Naive thymus-derived CD4-positive, alpha-beta T cell (primary cell): ENCODE results near the gene KIF3C. TPM values are rescaled to one million over a fixed set of nuclear protein-coding genes. Genes with fewer than 3 reads are reported as not detected.

Experiments used
- ATAC-seq: fragments of 150-1000 bp; cut with Tn5 transposase; 2 replicates; pipeline ENCODE4 v1.10.0; 2021; ENCODE audit warnings: mild to moderate bottlenecking, moderate library complexity
- CTCF ChIA-PET: fragments of 350-600 bp; sonication (Branson Sonifier 250); formaldehyde crosslinking; loops from one replicate; lab custom pipeline; 2021; ENCODE audit warnings: antibody characterized with exemption; lab: Charles Lee
- POLR2A ChIA-PET: fragments of 350-600 bp; sonication (Branson Sonifier 250); formaldehyde crosslinking; loops from one replicate; lab custom pipeline; 2021; ENCODE audit warnings: antibody characterized with exemption, inconsistent platforms; lab: Charles Lee
- DNase-seq, 9 donors: peaks; one replicate each; pipeline versions ENCODE4 v3.0.0 to v3.0.0-alpha.2; 2020 to 2022; ENCODE audit warnings: mixed read lengths in 1 of 9
- H3K27ac ChIP-seq: one replicate; pipeline ENCODE4 v1.7.0; 2013; ENCODE audit warnings: mild to moderate bottlenecking, low read depth, low read length, moderate library complexity
- H3K27me3 ChIP-seq, 2 donors: one replicate each; pipeline ENCODE4 v1.7.0; 2013; ENCODE audit warnings: low read length in 2 of 2, mild to moderate bottlenecking in 2 of 2, moderate library complexity in 2 of 2; ENCODE audit not compliant: control insufficient read depth in 2 of 2, insufficient read depth in 2 of 2
- H3K36me3 ChIP-seq, 3 experiments: 1 replicate in 2 of 3; 2 replicates in 1 of 3; pipeline ENCODE4 v1.7.0; 2013; ENCODE audit warnings: low read length in 3 of 3, mild to moderate bottlenecking in 3 of 3, moderate library complexity in 1 of 3; ENCODE audit not compliant: insufficient read depth in 3 of 3, control insufficient read depth in 2 of 3
- H3K4me1 ChIP-seq, 2 donors: one replicate each; pipeline ENCODE4 v1.7.0; 2013; ENCODE audit warnings: low read length in 2 of 2, mild to moderate bottlenecking in 2 of 2, moderate library complexity in 1 of 2; ENCODE audit not compliant: control insufficient read depth in 2 of 2, insufficient read depth in 2 of 2
- H3K4me3 ChIP-seq: 2 replicates; pipeline ENCODE4 v1.7.0; 2013; ENCODE audit warnings: mild to moderate bottlenecking, low read length
- H3K9me3 ChIP-seq, 3 experiments: 1 replicate in 2 of 3; 2 replicates in 1 of 3; pipeline ENCODE4 v1.7.0; 2013; ENCODE audit warnings: low read length in 3 of 3; ENCODE audit not compliant: control insufficient read depth in 2 of 3
- H3K27ac Mint-ChIP-seq, 9 donors: one replicate each; pipeline ENCODE4 v1.8.0; 2020 to 2022; ENCODE audit warnings: mixed read lengths in 9 of 9, mild to moderate bottlenecking in 8 of 9, moderate library complexity in 5 of 9, inconsistent platforms in 2 of 9
- H3K27me3 Mint-ChIP-seq, 5 donors: one replicate each; pipeline ENCODE4 v1.8.0; 2021 to 2022; ENCODE audit warnings: mixed read lengths in 5 of 5, mild to moderate bottlenecking in 1 of 5
- H3K36me3 Mint-ChIP-seq, 5 donors: one replicate each; pipeline ENCODE4 v1.8.0; 2020 to 2022; ENCODE audit warnings: mixed read lengths in 5 of 5, mild to moderate bottlenecking in 3 of 5, inconsistent platforms in 1 of 5
- H3K4me1 Mint-ChIP-seq, 7 donors: one replicate each; pipeline ENCODE4 v1.8.0; 2020 to 2022; ENCODE audit warnings: mixed read lengths in 7 of 7, mild to moderate bottlenecking in 3 of 7, inconsistent platforms in 1 of 7
- H3K4me3 Mint-ChIP-seq, 10 donors: one replicate each; pipeline ENCODE4 v1.8.0; 2020 to 2022; ENCODE audit warnings: mild to moderate bottlenecking in 10 of 10, mixed read lengths in 10 of 10, moderate library complexity in 6 of 10, inconsistent platforms in 2 of 10
- H3K9me3 Mint-ChIP-seq, 11 donors: one replicate each; pipeline ENCODE4 v1.8.0; 2020 to 2022; ENCODE audit warnings: mixed read lengths in 11 of 11, mild to moderate bottlenecking in 4 of 11, inconsistent platforms in 1 of 11, moderate library complexity in 1 of 11
- intact Hi-C, 2 donors: fragments of 100-400 bp; cut with micrococcal nuclease; formaldehyde crosslinking; loops; one replicate each; pipeline ENCODE4 v1.15.1; 2023
- polyA plus RNA-seq, 2 donors: library from polyadenylated mRNA; unstranded; fragments of 300-500 nt; fragmentation: Illumina TruSeq; gene quantifications; one replicate each; pipeline ENCODE4 v1.2.3, GENCODE V29; 2021
- total RNA-seq, 6 experiments: library from RNA in 5 of 6; stranded (reverse) in 5 of 6; gene quantifications; 1 replicate in 5 of 6; 2 replicates in 1 of 6; pipeline ENCODE4 v1.2.3 and lab custom pipeline; 2021 to 2026

The KIF3C gene
- total and polyA plus RNA-seq, 7 experiments from 2014 or later = 0.54 to 6.3 (median 4.7) TPM

GRCh38 chr2:25976983-25977741, 5.1 kb downstream of the KIF3C start:
- ChIA-PET CTCF (interaction anchor here (1.0 kb wide), 1 partner anchor 15 kb away, joined by 4 read pairs; no protein-coding TSS in a partner anchor), POLR2A (interaction anchor here (0.6 kb wide), 1 partner anchor 853 kb away, joined by 3 read pairs; no protein-coding TSS in a partner anchor)
- Mint-ChIP-seq H3K27me3 (no peaks in the 10 kb centered on the region), H3K4me1 (peaks cover 8 to 27% (median 14%) of the 10 kb centered on the region in 7 donors), H3K27ac (peak overlapping the region in 2 of 9 donors; percentile 43 to 65), H3K36me3 (peaks cover 0 to 4% (median 0%) of the 10 kb centered on the region in 5 donors), H3K9me3 (no peaks in the 10 kb centered on the region), H3K4me3 (no peak overlapping the region)
- ATAC-seq (no peak), DNase-seq (no peak)
- Histone ChIP-seq H3K36me3 (no peaks in the 10 kb centered on the region), H3K9me3 (no peaks in the 10 kb centered on the region), H3K27ac (no peak overlapping the region), H3K4me3 (no peak overlapping the region), H3K27me3 (no peaks in the 10 kb centered on the region), H3K4me1 (peaks cover 0 to 5% of the 10 kb centered on the region in 2 donors)
- intact Hi-C loops = no loop called here

GRCh38 chr2:25972049-25972823, 10.1 kb downstream of the KIF3C start:
- H3K4me1 ChIP-seq = no peaks in the 10 kb centered on the region
- intact Hi-C loops = no loop called here
- peaks cover 0 to 4% (median 0%) of the 10 kb centered on the region in 5 donors for H3K36me3 Mint-ChIP-seq
- H3K27ac ChIP-seq = no peak overlapping the region
- H3K27me3 ChIP-seq = no peaks in the 10 kb centered on the region
- no peaks in the 10 kb centered on the region for H3K9me3 Mint-ChIP-seq
- no peak overlapping the region for H3K4me3 ChIP-seq
- H3K27ac Mint-ChIP-seq = no peak overlapping the region
- H3K27me3 Mint-ChIP-seq = no peaks in the 10 kb centered on the region
- H3K4me3 Mint-ChIP-seq = no peak overlapping the region
- no peaks in the 10 kb centered on the region for H3K36me3 ChIP-seq
- POLR2A ChIA-PET = no interaction called here
- CTCF ChIA-PET = interaction anchor here (0.6 to 0.7 kb wide), 3 partner anchors 24 to 529 kb away, joined by 3 to 8 read pairs (median 3); no protein-coding TSS in a partner anchor
- ATAC-seq (no peak), DNase-seq (no peak)
- peaks cover 0 to 9% (median 4%) of the 10 kb centered on the region in 7 donors for H3K4me1 Mint-ChIP-seq
- no peaks in the 10 kb centered on the region for H3K9me3 ChIP-seq

GRCh38 chr2:25971596-25971995, 10.7 kb downstream of the KIF3C start:
- no peaks in the 10 kb centered on the region for H3K9me3 Mint-ChIP-seq
- Histone ChIP-seq H3K27me3 (no peaks in the 10 kb centered on the region), H3K4me1 (no peaks in the 10 kb centered on the region), H3K9me3 (no peaks in the 10 kb centered on the region), H3K27ac (no peak overlapping the region), H3K4me3 (no peak overlapping the region), H3K36me3 (no peaks in the 10 kb centered on the region)
- H3K27me3 Mint-ChIP-seq = no peaks in the 10 kb centered on the region
- no peak overlapping the region for H3K4me3 Mint-ChIP-seq
- ATAC-seq (no peak), DNase-seq (no peak)
- intact Hi-C loops = no loop called here
- ChIA-PET CTCF (no interaction called here), POLR2A (interaction anchor here (0.6 kb wide), 1 partner anchor 20 kb away, joined by 6 read pairs; no protein-coding TSS in a partner anchor)
- peaks cover 0 to 5% (median 0%) of the 10 kb centered on the region in 7 donors for H3K4me1 Mint-ChIP-seq
- no peak overlapping the region for H3K27ac Mint-ChIP-seq
- peaks cover 0 to 4% (median 0%) of the 10 kb centered on the region in 5 donors for H3K36me3 Mint-ChIP-seq

- Histone ChIP-seq H3K9me3 (no peaks in the 10 kb centered on the region), H3K27ac (no peak overlapping the region), H3K4me3 (no peak overlapping the region), H3K36me3 (no peaks in the 10 kb centered on the region), H3K27me3 (no peaks in the 10 kb centered on the region), H3K4me1 (no peaks in the 10 kb centered on the region)
- DNase-seq = no peak
- Mint-ChIP-seq H3K9me3 (no peaks in the 10 kb centered on the region), H3K36me3 (no peaks in the 10 kb centered on the region), H3K27ac (no peak overlapping the region), H3K27me3 (no peaks in the 10 kb centered on the region), H3K4me1 (peaks cover 0 to 2% (median under 1%) of the 10 kb centered on the region in 7 donors), H3K4me3 (no peak overlapping the region)
- CTCF ChIA-PET = no interaction called here
- intact Hi-C loops = no loop called here
- POLR2A ChIA-PET = no interaction called here
- no peak for ATAC-seq
Measured at GRCh38 chr2:25966531-25967270, 15.6 kb downstream of the KIF3C start.

- DNase-seq = no peak
- no peaks in the 10 kb centered on the region for H3K36me3 ChIP-seq
- H3K9me3 ChIP-seq = no peaks in the 10 kb centered on the region
- H3K4me3 ChIP-seq = no peak overlapping the region
- intact Hi-C loops = no loop called here
- Mint-ChIP-seq H3K27ac (no peak overlapping the region), H3K4me1 (peaks cover 6 to 16% (median 11%) of the 10 kb centered on the region in 7 donors), H3K27me3 (no peaks in the 10 kb centered on the region), H3K9me3 (no peaks in the 10 kb centered on the region), H3K4me3 (no peak overlapping the region), H3K36me3 (no peaks in the 10 kb centered on the region)
- H3K4me1 ChIP-seq = no peaks in the 10 kb centered on the region
- no peaks in the 10 kb centered on the region for H3K27me3 ChIP-seq
- no peak overlapping the region for H3K27ac ChIP-seq
- no peak for ATAC-seq
- CTCF ChIA-PET = interaction anchor here (1.1 kb wide), 1 partner anchor 14 kb away, joined by 3 read pairs; no protein-coding TSS in a partner anchor
- POLR2A ChIA-PET = no interaction called here
Measured at GRCh38 chr2:25964891-25965290, 17.4 kb downstream of the KIF3C start.

- no peaks in the 10 kb centered on the region for H3K27me3 Mint-ChIP-seq
- ChIA-PET CTCF (no interaction called here), POLR2A (no interaction called here)
- H3K27ac Mint-ChIP-seq = peak overlapping the region in 4 of 9 donors; percentile 13 to 83 (median 36)
- peak; percentile 82 for ATAC-seq
- no peaks in the 10 kb centered on the region for H3K36me3 ChIP-seq
- intact Hi-C loops = no loop called here
- H3K27ac ChIP-seq = no peak overlapping the region
- H3K4me1 ChIP-seq = no peaks in the 10 kb centered on the region
- H3K9me3 ChIP-seq = no peaks in the 10 kb centered on the region
- H3K36me3 Mint-ChIP-seq = no peaks in the 10 kb centered on the region
- no peak overlapping the region for H3K4me3 ChIP-seq
- DNase-seq = no peak
- H3K4me3 Mint-ChIP-seq = peak overlapping the region in 6 of 10 donors; percentile 12 to 83 (median 26)
- H3K4me1 Mint-ChIP-seq = peaks cover 6 to 16% (median 11%) of the 10 kb centered on the region in 7 donors
- no peaks in the 10 kb centered on the region for H3K27me3 ChIP-seq
- H3K9me3 Mint-ChIP-seq = no peaks in the 10 kb centered on the region
Measured at GRCh38 chr2:25960920-25961319, 21.4 kb downstream of the KIF3C start.
